Heart right ventricle (tissue), 16 donors: ENCODE results near the gene GAL. TPM values are rescaled to one million over a fixed set of nuclear protein-coding genes. Genes with fewer than 3 reads are reported as not detected.

ENCODE experiments used
- ATAC-seq, 8 donors: fragments of 200-7000 bp; cut with Tn5 transposase; one replicate each; pipeline ENCODE4 v1.9.1; 2020; ENCODE audit warnings: mild to moderate bottlenecking in 8 of 8, moderate library complexity in 8 of 8, moderate number of reproducible peaks in 1 of 8
- DNase-seq, 2 donors: peaks; one replicate each; pipeline ENCODE4 v3.0.0-alpha.2; 2020
- H3K27ac ChIP-seq, 10 donors: fragments of 200-600 bp; sonication (generic) in 2 of 10; one replicate each; pipeline versions ENCODE4 v1.5.0 to v1.8.0; 2020 to 2022; ENCODE audit warnings: mild to moderate bottlenecking in 3 of 10
- H3K27me3 ChIP-seq, 7 donors: fragments of 200-600 bp; one replicate each; pipeline ENCODE4 v1.8.0; 2021 to 2022; ENCODE audit warnings: mild to moderate bottlenecking in 2 of 7
- H3K36me3 ChIP-seq, 9 donors: fragments of 200-600 bp; sonication (generic) in 1 of 9; one replicate each; pipeline versions ENCODE4 v1.5.0 to v1.8.0; 2020 to 2022; ENCODE audit warnings: mild to moderate bottlenecking in 2 of 9
- H3K4me1 ChIP-seq, 9 donors: fragments of 200-600 bp; sonication (generic) in 1 of 9; one replicate each; pipeline versions ENCODE4 v1.5.0 to v1.8.0; 2020 to 2022; ENCODE audit warnings: mild to moderate bottlenecking in 4 of 9
- H3K4me3 ChIP-seq, 10 donors: fragments of 200-600 bp; sonication (generic) in 2 of 10; one replicate each; pipeline versions ENCODE4 v1.5.0 to v1.8.0; 2020 to 2022; ENCODE audit warnings: mild to moderate bottlenecking in 7 of 10, moderate library complexity in 2 of 10
- H3K9me3 ChIP-seq, 11 donors: fragments of 200-600 bp in 10 of 11; sonication (generic) in 2 of 11; one replicate each; pipeline versions ENCODE4 v1.5.0 to v1.8.0; 2013 to 2022; ENCODE audit warnings: mild to moderate bottlenecking in 2 of 11, control low read depth in 1 of 11, moderate library complexity in 1 of 11
- WGBS, 2 donors: extraction: QIAGEN DNeasy Blood & Tissue Kit; methylation state at CpG; one replicate each; pipeline ENCODE4 v1.1.7; 2013; ENCODE audit warnings: inconsistent platforms in 1 of 2; 5-methylcytosine and 5-hydroxymethylcytosine counted together
- intact Hi-C, 10 donors: fragments of 100-400 bp; cut with DNase I; formaldehyde crosslinking; loops; one replicate each; pipeline versions ENCODE4 v1.11.1 to v1.14.2; 2022
- polyA plus RNA-seq, 2 donors: library from polyadenylated mRNA; stranded (reverse); fragments of 200-250 nt; gene quantifications; one replicate each; pipeline ENCODE4 v1.2.3, GENCODE V29; 2013
- total RNA-seq, 10 donors: library from RNA; stranded (reverse); fragmentation: NEBNext Ultra II Directional in 3 of 10; extraction: Animal tissue kit (Norgen Biotek cat#: 25700) in 3 of 10; gene quantifications; one replicate each; pipeline versions ENCODE4 v1.2.1 to v1.2.4, GENCODE V29; 2021 to 2023
- TF ChIP-seq, protein P1 (sequence below), 9 donors: fragments of 200-600 bp; sonication (generic) in 2 of 9; IDR thresholded peaks; one replicate each; pipeline versions ENCODE4 v1.5.0 to v1.8.0; 2021 to 2022; ENCODE audit warnings: antibody characterized with exemption in 9 of 9, mild to moderate bottlenecking in 5 of 9, moderate library complexity in 1 of 9
- donor health status: Arrhythmogenic right ventricular cardiomyopathy.
- donor health status: ischemic (EF 13 %, LVEDD 7.1; RV severe dilation, severe dysfunction).
- donor health status: healthy with polysubstance abuse.
- donor health status: DM: no; HTN: yes; CAD: no.
- donor health status: DM: no; HTN: no; CAD: no.
- donor health status: ischemic (EF 25% LVEDD 6.9; RV normal size, moderate dysfunction).
- donor health status: ischemic (EF 25% LVEDD 5.7; RV mildly dilated, moderate dysfunction).
- donor health status: healthy.
- donor health status: DM: yes; HTN: yes; CAD: no.
- donor health status: Ischemic cardiomyopathy.
- donor health status: ischemic (EF 35%, LVEDD 5.7; RV mildly dilated, moderate dysfunction).
- donor health status: nonischemic (EF 11% LVEDD 7.7; RV severe dilation, severe dysfunction).
- donor health status: DM: yes; HTN: yes; CAD: no.
- donor health status: PGD.
- donor health status: ischemic (EF 29% LVEDD 5.4; RV normal size, mild dysfunction).
- donor health status: nonischemic (EF 23%, LVEDD 6.1; RV moderate dilation, normal function).

The GAL gene
- total and polyA plus RNA-seq, 12 donors: 0.42 to 2.9 (median 1.1) TPM; not detected in 8

DNA sequence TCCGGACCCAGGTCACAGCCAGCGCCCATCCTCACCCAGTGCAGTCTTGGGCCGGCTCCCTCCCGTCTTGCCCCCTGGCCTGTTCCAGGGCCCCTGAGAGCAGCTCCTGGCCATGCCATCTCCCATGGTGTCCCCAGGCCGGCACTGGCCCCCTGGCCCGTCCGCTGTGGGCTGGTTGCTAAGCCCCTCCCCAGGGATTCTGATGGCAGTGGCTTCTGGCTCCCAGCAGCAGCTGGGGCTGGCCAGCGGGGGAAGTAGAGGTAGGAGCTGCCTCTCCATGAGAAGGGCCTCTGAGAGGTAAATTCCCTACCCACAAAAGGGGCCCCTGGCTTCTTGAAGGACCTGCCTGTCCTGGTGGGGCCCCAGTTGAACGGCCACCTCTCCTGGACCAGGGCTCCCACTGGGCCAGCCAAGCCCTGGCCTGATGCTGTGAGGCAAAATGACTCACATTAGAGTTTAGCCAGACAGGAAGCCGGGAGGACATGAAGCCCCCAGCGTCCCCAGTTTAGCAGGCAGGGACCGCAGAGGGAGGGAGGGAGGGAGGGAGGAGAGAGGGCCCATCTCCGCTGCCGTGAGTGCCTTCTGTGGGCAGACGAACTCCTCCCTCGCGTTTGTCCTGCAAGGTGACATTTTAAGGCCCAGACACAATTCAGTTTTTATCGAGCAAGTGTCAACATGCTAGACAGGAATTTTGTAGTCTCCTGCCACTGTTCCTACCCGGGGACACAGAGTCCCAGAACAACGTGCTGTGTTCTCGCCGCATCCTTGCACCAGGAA is 32.9 kb upstream of the GAL start:
- intact Hi-C loops: no loop called here
- Histone ChIP-seq H3K4me1 (peaks cover 0 to 8% (median 0%) of the 10 kb centered on the region in 9 donors), H3K27me3 (peaks cover 0 to 51% (median 41%) of the 10 kb centered on the region in 7 donors), H3K4me3 (no peak overlapping the region), H3K9me3 (peaks cover 0 to 23% (median 11%) of the 10 kb centered on the region in 11 donors), H3K36me3 (no peaks in the 10 kb centered on the region), H3K27ac (no peak overlapping the region)
- ATAC-seq: peak in 2 of 8 donors; percentile 11 to 66
- TF ChIP-seq, protein P1, sequence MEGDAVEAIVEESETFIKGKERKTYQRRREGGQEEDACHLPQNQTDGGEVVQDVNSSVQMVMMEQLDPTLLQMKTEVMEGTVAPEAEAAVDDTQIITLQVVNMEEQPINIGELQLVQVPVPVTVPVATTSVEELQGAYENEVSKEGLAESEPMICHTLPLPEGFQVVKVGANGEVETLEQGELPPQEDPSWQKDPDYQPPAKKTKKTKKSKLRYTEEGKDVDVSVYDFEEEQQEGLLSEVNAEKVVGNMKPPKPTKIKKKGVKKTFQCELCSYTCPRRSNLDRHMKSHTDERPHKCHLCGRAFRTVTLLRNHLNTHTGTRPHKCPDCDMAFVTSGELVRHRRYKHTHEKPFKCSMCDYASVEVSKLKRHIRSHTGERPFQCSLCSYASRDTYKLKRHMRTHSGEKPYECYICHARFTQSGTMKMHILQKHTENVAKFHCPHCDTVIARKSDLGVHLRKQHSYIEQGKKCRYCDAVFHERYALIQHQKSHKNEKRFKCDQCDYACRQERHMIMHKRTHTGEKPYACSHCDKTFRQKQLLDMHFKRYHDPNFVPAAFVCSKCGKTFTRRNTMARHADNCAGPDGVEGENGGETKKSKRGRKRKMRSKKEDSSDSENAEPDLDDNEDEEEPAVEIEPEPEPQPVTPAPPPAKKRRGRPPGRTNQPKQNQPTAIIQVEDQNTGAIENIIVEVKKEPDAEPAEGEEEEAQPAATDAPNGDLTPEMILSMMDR (IDR thresholded peaks at IDR 0.05): no peak
- WGBS, 2 donors: 54 to 55% methylated on average over 22 of the region's 22 CpGs
- no peak for DNase-seq

GRCh38 chr11:68651985-68652682 is 32.2 kb upstream of the GAL start:
- H3K9me3 ChIP-seq: peaks cover 0 to 16% (median 7%) of the 10 kb centered on the region in 11 donors
- no peak overlapping the region for H3K27ac ChIP-seq
- peaks cover 0 to 51% (median 41%) of the 10 kb centered on the region in 7 donors for H3K27me3 ChIP-seq
- TF ChIP-seq, protein P1 (IDR thresholded peaks at IDR 0.05): no peak
- DNase-seq: no peak
- peaks cover 0 to 8% (median 0%) of the 10 kb centered on the region in 9 donors for H3K4me1 ChIP-seq
- peak in 3 of 8 donors; percentile 7 to 29 (median 15) for ATAC-seq
- no peaks in the 10 kb centered on the region for H3K36me3 ChIP-seq
- WGBS, 2 donors: 65 to 67% methylated on average over 16 of the region's 16 CpGs
- no peak overlapping the region for H3K4me3 ChIP-seq
- intact Hi-C loops: no loop called here

DNA sequence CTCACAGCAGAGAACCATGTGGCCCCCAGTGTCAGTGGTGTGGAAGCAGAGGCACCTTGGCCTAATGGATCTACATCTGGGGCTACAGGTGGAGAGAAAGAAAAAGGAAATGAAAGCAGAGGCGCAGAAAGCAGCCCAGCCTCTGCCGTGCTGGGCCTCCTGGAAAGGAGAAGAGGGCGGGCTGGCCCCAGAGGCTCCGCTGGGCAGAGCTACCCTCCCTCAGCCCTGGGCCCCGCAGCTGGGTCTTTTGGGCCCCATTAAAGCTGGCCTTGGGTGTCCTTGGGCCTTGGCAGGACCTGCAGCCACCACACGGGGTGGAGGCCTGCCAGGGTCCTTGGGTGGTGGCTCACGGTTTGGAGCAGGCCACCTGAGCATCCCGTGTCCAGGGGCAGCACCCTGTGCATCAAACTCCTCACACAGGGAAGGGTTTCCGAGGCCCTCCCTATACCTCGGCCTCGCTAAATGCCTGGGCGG is 31.6 kb upstream of the GAL start:
- Histone ChIP-seq H3K27me3 (peaks cover 0 to 51% (median 41%) of the 10 kb centered on the region in 7 donors), H3K4me3 (no peak overlapping the region), H3K27ac (no peak overlapping the region), H3K4me1 (peaks cover 0 to 8% (median 0%) of the 10 kb centered on the region in 9 donors), H3K9me3 (peaks cover 0 to 10% (median 3%) of the 10 kb centered on the region in 11 donors), H3K36me3 (no peaks in the 10 kb centered on the region)
- ATAC-seq (no peak), DNase-seq (no peak)
- WGBS, 2 donors: 81 to 89% methylated on average over 12 of the region's 12 CpGs
- TF ChIP-seq, protein P1 (IDR thresholded peaks at IDR 0.05): no peak
- intact Hi-C loops: no loop called here
